Measurements from ENCODE around the gene PTBP3.

DNA sequence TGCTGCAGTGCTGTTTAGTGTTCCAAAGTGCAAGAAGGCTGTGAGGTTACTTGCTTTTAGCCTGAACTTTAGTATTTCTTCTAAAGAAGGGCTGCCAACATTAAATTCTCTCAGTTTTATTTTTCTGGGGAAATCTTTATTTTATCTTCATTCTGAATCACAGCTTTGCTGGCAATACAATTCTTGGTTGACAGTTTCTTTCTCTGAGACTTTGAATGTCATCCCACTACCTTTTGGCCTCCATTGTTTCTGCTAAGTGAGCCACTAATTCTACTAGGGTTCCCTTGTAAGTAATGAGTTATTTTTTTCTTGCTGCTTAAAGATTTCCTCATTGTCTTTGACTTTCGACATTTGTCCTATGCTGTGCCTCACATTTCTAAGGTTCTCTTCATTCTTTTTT, 126.0 kb downstream of the PTBP3 start:
- TF ChIP-seq POLR2A (IDR thresholded peaks at IDR 0.05; ENCODE audit: low read depth, low read length) (no peak), POLR2AphosphoS5 (IDR thresholded peaks at IDR 0.05; ENCODE audit: low read depth, low read length) (no peak), POU2F2 (IDR thresholded peaks at IDR 0.05; ENCODE audit: low read depth, low read length) (no peak), SPI1 (IDR thresholded peaks at IDR 0.05; ENCODE audit: low read depth, low read length) (no peak), TAF1 (IDR thresholded peaks at IDR 0.05; ENCODE audit: low read depth, low read length) (no peak)

Data from GM12891 (cell line).